ENCODE measurements around the gene PLXNC1.

The PLXNC1 gene

GRCh38 chr12:94267921-94268471, 119.6 kb downstream of the PLXNC1 start:
- no peak for DNase-seq

GRCh38 chr12:94269316-94269999, 121.1 kb downstream of the PLXNC1 start:
- no peak for DNase-seq

GRCh38 chr12:94271351-94271750, 123.0 kb downstream of the PLXNC1 start:
- no peak for DNase-seq

GRCh38 chr12:94272280-94272679, 123.9 kb downstream of the PLXNC1 start:
- no peak for DNase-seq

- no peak for DNase-seq
These were observed 124.9 kb downstream of the PLXNC1 start for GRCh38 chr12:94273272-94273671.

- no peak for DNase-seq
These were observed 128.3 kb downstream of the PLXNC1 start for GRCh38 chr12:94276725-94277124.

GRCh38 chr12:94277426-94278000, 129.1 kb downstream of the PLXNC1 start:
- no peak for DNase-seq

- DNase-seq = no peak
These were observed 131.7 kb downstream of the PLXNC1 start for GRCh38 chr12:94280063-94280462.

- DNase-seq = no peak
These were observed 134.3 kb downstream of the PLXNC1 start for GRCh38 chr12:94282675-94283074.

GRCh38 chr12:94284046-94284445, 135.7 kb downstream of the PLXNC1 start:
- no peak for DNase-seq

GRCh38 chr12:94284859-94285258, 136.5 kb downstream of the PLXNC1 start:
- DNase-seq = no peak

- no peak for DNase-seq
These were observed 137.7 kb downstream of the PLXNC1 start for GRCh38 chr12:94285943-94286582.

- no peak for DNase-seq
These were observed 138.3 kb downstream of the PLXNC1 start for GRCh38 chr12:94286583-94287244.

- peak; percentile 21 for DNase-seq
These were observed 138.9 kb downstream of the PLXNC1 start for GRCh38 chr12:94287245-94287628.

- DNase-seq = no peak
These were observed 141.3 kb downstream of the PLXNC1 start for GRCh38 chr12:94289461-94290312.

- no peak for DNase-seq
These were observed 142.0 kb downstream of the PLXNC1 start for GRCh38 chr12:94290353-94290752.

GRCh38 chr12:94297096-94297699, 148.8 kb downstream of the PLXNC1 start:
- no peak for DNase-seq

- no peak for DNase-seq
These were observed 149.6 kb downstream of the PLXNC1 start for GRCh38 chr12:94297876-94298505.

GRCh38 chr12:94299846-94300245, 151.5 kb downstream of the PLXNC1 start:
- DNase-seq = no peak

- DNase-seq = no peak
These were observed 155.6 kb downstream of the PLXNC1 start for GRCh38 chr12:94304012-94304411.

- DNase-seq = no peak
These were observed 156.2 kb downstream of the PLXNC1 start for GRCh38 chr12:94304566-94305061.

Measured in NCI-H1436 (cell line).